ENCODE measurements around the gene ARHGEF7.

Gene ARHGEF7

GRCh38 chr13:111259058-111259457, 143.9 kb downstream of the ARHGEF7 start:
- no peak for DNase-seq

GRCh38 chr13:111261326-111261725, 146.2 kb downstream of the ARHGEF7 start:
- DNase-seq: no peak

GRCh38 chr13:111262281-111262680, 147.2 kb downstream of the ARHGEF7 start:
- DNase-seq: no peak

GRCh38 chr13:111262715-111263114, 147.6 kb downstream of the ARHGEF7 start:
- DNase-seq: no peak

- DNase-seq: no peak
Observed at GRCh38 chr13:111263566-111263965, 148.5 kb downstream of the ARHGEF7 start.

GRCh38 chr13:111265006-111265700, 150.0 kb downstream of the ARHGEF7 start:
- no peak for DNase-seq

- DNase-seq: no peak
Observed at GRCh38 chr13:111265701-111266035, 150.6 kb downstream of the ARHGEF7 start.

- no peak for DNase-seq
Observed at GRCh38 chr13:111267205-111267604, 152.1 kb downstream of the ARHGEF7 start.

GRCh38 chr13:111267784-111268183, 152.7 kb downstream of the ARHGEF7 start:
- DNase-seq: no peak

- no peak for DNase-seq
Observed at GRCh38 chr13:111269508-111269907, 154.4 kb downstream of the ARHGEF7 start.

GRCh38 chr13:111270126-111270525, 155.0 kb downstream of the ARHGEF7 start:
- DNase-seq: no peak

GRCh38 chr13:111270765-111271698, 155.9 kb downstream of the ARHGEF7 start:
- no peak for DNase-seq

- DNase-seq: no peak
Observed at GRCh38 chr13:111272117-111272516, 157.0 kb downstream of the ARHGEF7 start.

- no peak for DNase-seq
Observed at GRCh38 chr13:111275382-111275781, 160.3 kb downstream of the ARHGEF7 start.

GRCh38 chr13:111275995-111276618, 161.0 kb downstream of the ARHGEF7 start:
- DNase-seq: no peak

- DNase-seq: no peak
Observed at GRCh38 chr13:111278258-111278657, 163.1 kb downstream of the ARHGEF7 start.

- no peak for DNase-seq
Observed at GRCh38 chr13:111278743-111279652, 163.9 kb downstream of the ARHGEF7 start.

- DNase-seq: no peak
Observed at GRCh38 chr13:111280226-111280625, 165.1 kb downstream of the ARHGEF7 start.

- DNase-seq: no peak
Observed at GRCh38 chr13:111280681-111281585, 165.8 kb downstream of the ARHGEF7 start.

- no peak for DNase-seq
Observed at GRCh38 chr13:111281751-111282311, 166.7 kb downstream of the ARHGEF7 start.

GRCh38 chr13:111282425-111282824, 167.3 kb downstream of the ARHGEF7 start:
- no peak for DNase-seq
